Endothelial cell of umbilical vein (primary cell): ENCODE results near the gene ZNF282. TPM values are rescaled to one million over a fixed set of nuclear protein-coding genes. Genes with fewer than 3 reads are reported as not detected.
"Not testable (repeated sequence)": the region's sequence is repeated elsewhere in the genome, so short reads cannot be mapped to it uniquely, and the experiment has no call there.

Experiments
- BruUV-seq: library from RNA; stranded (reverse); fragments of 400-500 nt; replicated peaks from 2 replicates; lab custom pipeline; 2021; lab: Mats Ljungman, UMichigan
- CTCF ChIA-PET: fragments of 300-600, 350-600 bp; sonication (Branson Sonifier 250); formaldehyde crosslinking; loops from one replicate; lab custom pipeline; 2021; ENCODE audit warnings: antibody characterized with exemption, inconsistent platforms; lab: Charles Lee
- POLR2A ChIA-PET: fragments of 300-600, 350-600 bp; sonication (Branson Sonifier 250); formaldehyde crosslinking; loops from one replicate; lab custom pipeline; 2021; ENCODE audit warnings: antibody characterized with exemption, inconsistent platforms; lab: Charles Lee
- DNase-seq: peaks from one replicate; pipeline ENCODE4 v3.0.0-alpha.2; 2011; ENCODE audit warnings: low read depth, low spot score
- FAIRE-seq: peaks from 2 replicates; lab custom pipeline; 2011; peaks lifted over from hg19 to GRCh38; lab: Jason Lieb, UNC
- H2AFZ ChIP-seq: 2 replicates; pipeline ENCODE4 v1.6.0; 2012; ENCODE audit warnings: low read depth, low read length, control low read depth, inconsistent platforms
- H3K27ac ChIP-seq: 2 replicates; pipeline ENCODE4 v1.5.1; 2011; ENCODE audit warnings: low read depth, mild to moderate bottlenecking, control low read depth, low read length, moderate library complexity; ENCODE audit not compliant: insufficient read depth
- H3K27me3 ChIP-seq, 2 experiments: 2 replicates each; pipeline versions ENCODE4 v1.6.0 to v1.6.1; 2011; ENCODE audit warnings: low read length in 2 of 2, mixed read lengths in 1 of 2; ENCODE audit not compliant: control insufficient read depth in 2 of 2, insufficient read depth in 2 of 2
- H3K36me3 ChIP-seq, 2 experiments: 2 replicates in 1 of 2; 3 replicates in 1 of 2; pipeline ENCODE4 v1.5.1; 2011; ENCODE audit warnings: low read length in 2 of 2, mild to moderate bottlenecking in 1 of 2, moderate library complexity in 1 of 2; ENCODE audit not compliant: control insufficient read depth in 2 of 2, insufficient read depth in 2 of 2; ENCODE audit errors: extremely low read depth in 1 of 2
- H3K4me1 ChIP-seq: 3 replicates; pipeline ENCODE4 v1.5.1; 2011; ENCODE audit warnings: mild to moderate bottlenecking, low read length; ENCODE audit not compliant: control insufficient read depth, insufficient read depth; ENCODE audit errors: extremely low read depth
- H3K4me2 ChIP-seq: 2 replicates; pipeline ENCODE4 v1.6.1; 2011; ENCODE audit warnings: low read length, control low read depth, mixed read lengths; ENCODE audit not compliant: insufficient read depth
- H3K4me3 ChIP-seq, 3 experiments: fragments of 200-600 bp in 1 of 3; sonication (generic), shearing (Covaris generic) in 1 of 3; replicated peaks in 1 of 3; 2 replicates each; pipeline ENCODE4 v1.5.1; 2011 to 2016; ENCODE audit warnings: control low read depth in 3 of 3, low read length in 3 of 3, mild to moderate bottlenecking in 2 of 3, inconsistent platforms in 1 of 3, low read depth in 1 of 3, moderate library complexity in 1 of 3; ENCODE audit not compliant: insufficient read depth in 1 of 3
- H3K79me2 ChIP-seq: 2 replicates; pipeline ENCODE4 v1.6.0; 2012; ENCODE audit warnings: low read length, inconsistent platforms; ENCODE audit not compliant: control insufficient read depth, insufficient read depth
- H3K9ac ChIP-seq: replicated peaks from 2 replicates; pipeline ENCODE3; 2011; ENCODE audit warnings: low read length, control low read depth; ENCODE audit not compliant: insufficient read depth; ENCODE audit errors: extremely low read depth
- H3K9me1 ChIP-seq: replicated peaks from 3 replicates; pipeline ENCODE4 v1.6.0; 2011; ENCODE audit warnings: mild to moderate bottlenecking, low read length; ENCODE audit not compliant: control insufficient read depth, insufficient read depth; ENCODE audit errors: extremely low read depth
- H3K9me3 ChIP-seq: replicated peaks from 2 replicates; pipeline ENCODE4 v1.5.1; 2012; ENCODE audit warnings: low read length, inconsistent platforms; ENCODE audit not compliant: control insufficient read depth, insufficient read depth
- H4K20me1 ChIP-seq: replicated peaks from 2 replicates; pipeline ENCODE3; 2011; ENCODE audit warnings: mild to moderate bottlenecking, low read length; ENCODE audit not compliant: control insufficient read depth, insufficient read depth; ENCODE audit errors: extremely low read depth
- CTCF ChIP-seq, 2 donors: IDR thresholded peaks; 1 replicate in 1 of 2; 2 replicates in 1 of 2; pipeline ENCODE4 v1.5.1; 2011; ENCODE audit warnings: low read length in 2 of 2, mild to moderate bottlenecking in 2 of 2, moderate library complexity in 2 of 2, control low read depth in 1 of 2, inconsistent platforms in 1 of 2, low read depth in 1 of 2; ENCODE audit not compliant: insufficient read depth in 1 of 2; ENCODE audit errors: extremely low read depth in 1 of 2
- FOS ChIP-seq: IDR thresholded peaks from 2 replicates; pipeline ENCODE4 v1.6.1; 2011; ENCODE audit warnings: mild to moderate bottlenecking, low read length, moderate library complexity, borderline replicate concordance; ENCODE audit not compliant: insufficient read depth
- GATA2 ChIP-seq: IDR thresholded peaks from 2 replicates; pipeline ENCODE4 v1.7.0; 2011; ENCODE audit warnings: low read depth, mild to moderate bottlenecking, moderate library complexity, mixed read lengths, low read length; ENCODE audit not compliant: insufficient read length, insufficient read depth
- JUN ChIP-seq: IDR thresholded peaks from 2 replicates; pipeline ENCODE4 v1.6.1; 2011; ENCODE audit warnings: borderline replicate concordance, low read depth; ENCODE audit not compliant: insufficient read length, insufficient read depth
- MAX ChIP-seq: IDR thresholded peaks from 2 replicates; pipeline ENCODE4 v1.6.1; 2011; ENCODE audit not compliant: insufficient read depth, insufficient read length
- MYC ChIP-seq: IDR thresholded peaks from one replicate; pipeline ENCODE4 v1.6.1; 2011; ENCODE audit warnings: mild to moderate bottlenecking, low read depth, low read length
- POLR2A ChIP-seq: IDR thresholded peaks from 2 replicates; pipeline ENCODE4 v1.6.1; 2012; ENCODE audit warnings: low read depth, mild to moderate bottlenecking, control low read depth, low read length
- POLR2AphosphoS5 ChIP-seq: IDR thresholded peaks from 2 replicates; pipeline ENCODE4 v1.6.1; 2012; ENCODE audit warnings: low read depth, mild to moderate bottlenecking, control low read depth, low read length, moderate library complexity; ENCODE audit not compliant: insufficient read depth
- dilution Hi-C: fragments of 300-500 bp; cut with MboI; formaldehyde crosslinking; loops from one replicate; pipeline ENCODE4 v1.15.0; 2019; ENCODE audit warnings: low sequenced_read_pairs; ENCODE audit not compliant: extremely low pct_ligation_motif_present
- intact Hi-C: fragments of 100-400 bp; cut with micrococcal nuclease; formaldehyde crosslinking; loops from one replicate; pipeline ENCODE4 v1.10.0; 2022
- polyA plus RNA-seq, 4 experiments: library from polyadenylated mRNA; depleted of rRNA in 3 of 4; stranded (reverse) in 3 of 4; unstranded in 1 of 4; fragments of >200 nt; gene quantifications; 2 replicates each; pipeline versions ENCODE4 v1.2.1 to v1.2.3, GENCODE V29; 2011 to 2012; ENCODE audit warnings: missing spikeins in 1 of 4
- total RNA-seq: library from RNA; stranded (reverse); gene quantifications from 2 replicates; pipeline ENCODE4 v1.2.3, GENCODE V29; 2021

ZNF282 gene
- total and polyA plus RNA-seq, 2 donors (not counting 3 experiments of a cell fraction or from before 2014, with no cell fraction given), result 20.0 to 34.4 TPM

- Histone ChIP-seq H3K9me3 (no peaks in the 10 kb centered on the region), H3K4me1 (no peaks in the 10 kb centered on the region), H3K36me3 (peaks cover 13 to 19% of the 10 kb centered on the region in 2 experiments), H3K27me3 (no peaks in the 10 kb centered on the region), H3K27ac (no peak overlapping the region), H3K9ac (no peak overlapping the region), H3K79me2 (peaks cover 22% of the 10 kb centered on the region), H3K4me2 (no peak overlapping the region), H3K4me3 (no peak overlapping the region), H3K9me1 (no peaks in the 10 kb centered on the region), H4K20me1 (peaks cover 5% of the 10 kb centered on the region), H2AFZ (no peak overlapping the region)
- no peak for FAIRE-seq
- ChIA-PET POLR2A (no interaction called here), CTCF (interaction anchor here (1.4 kb wide), 1 partner anchor 13 kb away, joined by 6 read pairs; the partner anchor contains the start of gene ZNF783)
- dilution Hi-C loops, result no loop called here
- no peak for DNase-seq
- intact Hi-C loops, result no loop called here
- TF ChIP-seq GATA2, result no peak
- no peak for TF ChIP-seq MYC
- no peak for TF ChIP-seq POLR2A
- TF ChIP-seq MAX, result no peak
- no peak for TF ChIP-seq POLR2AphosphoS5
- no peak for TF ChIP-seq FOS
- TF ChIP-seq CTCF (IDR thresholded peaks at IDR 0.05; ENCODE audit: extremely low read depth in 1 of 2, insufficient read depth in 1 of 2, low read depth in 1 of 2, low read length in 2 of 2), result no peak
- TF ChIP-seq JUN, result no peak
- no TSS peak for BruUV-seq
Measured at GRCh38 chr7:149248777-149249176, 53.4 kb downstream of the ZNF282 start.

DNA sequence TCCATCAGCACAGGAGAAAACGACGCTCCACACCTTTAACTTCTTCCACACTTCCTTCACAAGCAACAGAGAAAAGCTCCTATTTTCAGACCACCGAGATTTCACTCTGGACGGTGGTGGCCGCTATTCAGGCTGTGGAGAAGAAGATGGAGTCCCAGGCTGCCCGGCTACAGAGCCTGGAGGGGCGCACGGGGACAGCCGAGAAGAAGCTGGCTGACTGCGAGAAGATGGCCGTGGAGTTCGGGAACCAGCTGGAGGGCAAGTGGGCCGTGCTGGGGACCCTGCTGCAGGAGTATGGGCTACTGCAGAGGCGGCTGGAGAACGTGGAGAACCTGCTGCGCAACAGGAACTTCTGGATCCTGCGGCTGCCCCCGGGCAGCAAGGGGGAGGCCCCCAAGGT is 54.8 kb downstream of the ZNF282 start:
- H3K4me1 ChIP-seq, H3K27ac ChIP-seq, DNase-seq, dilution Hi-C loops, POLR2A ChIA-PET, FAIRE-seq, H4K20me1 ChIP-seq, H3K9ac ChIP-seq, H3K4me3 ChIP-seq, H3K9me1 ChIP-seq, intact Hi-C loops, H2AFZ ChIP-seq, H3K4me2 ChIP-seq, H3K27me3 ChIP-seq, BruUV-seq, H3K9me3 ChIP-seq: not testable (repeated sequence)
- peaks cover 13 to 30% of the 10 kb centered on the region in 2 experiments for H3K36me3 ChIP-seq
- CTCF ChIA-PET, result interaction anchor here (0.9 kb wide), 1 partner anchor 12 kb away, joined by 3 read pairs; the partner anchor contains the start of gene ZNF783
- peaks cover 21% of the 10 kb centered on the region for H3K79me2 ChIP-seq

DNA sequence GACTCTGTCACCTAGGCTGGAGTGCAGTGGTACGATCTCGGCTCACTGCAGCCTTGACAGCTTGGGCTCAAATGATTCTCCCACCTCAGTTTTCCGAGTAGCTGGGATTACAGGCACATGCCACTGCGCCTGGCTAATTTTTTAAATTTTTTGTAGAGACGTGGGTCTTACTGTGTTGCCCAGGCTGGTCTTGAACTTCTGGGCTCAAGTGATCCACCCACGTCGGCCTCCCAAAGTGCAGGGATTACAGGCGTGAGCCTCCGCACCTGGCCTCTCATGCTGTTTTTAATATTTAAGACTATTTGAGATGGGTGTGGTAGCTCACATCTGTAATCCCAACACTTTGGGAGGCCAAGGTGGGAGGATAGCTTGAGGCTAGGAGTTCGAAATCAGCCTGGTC is 56.2 kb downstream of the ZNF282 start:
- H3K27me3 ChIP-seq, dilution Hi-C loops, H3K27ac ChIP-seq, H3K4me2 ChIP-seq, H3K4me1 ChIP-seq, H3K9ac ChIP-seq, H3K9me1 ChIP-seq, H3K9me3 ChIP-seq, POLR2A ChIA-PET, H4K20me1 ChIP-seq, H2AFZ ChIP-seq, FAIRE-seq, DNase-seq, H3K4me3 ChIP-seq, BruUV-seq, intact Hi-C loops: not testable (repeated sequence)
- Histone ChIP-seq H3K36me3 (peaks cover 13 to 32% of the 10 kb centered on the region in 2 experiments), H3K79me2 (peaks cover 13% of the 10 kb centered on the region)
- CTCF ChIA-PET, result interaction anchor here (0.6 to 1.8 kb wide), 3 partner anchors 10 to 691 kb away, joined by 3 to 6 read pairs (median 3); partner anchors contain the start of gene ZNF783
